ENCODE data around the gene NKAIN2.

GRCh38 chr6:124036384-124036783 lies 232.7 kb downstream of the NKAIN2 start:
- no peak for TF ChIP-seq POLR2A (IDR thresholded peaks at IDR 0.05; ENCODE audit: extremely low read depth, insufficient read length)
- no peak for TF ChIP-seq CTCF (IDR thresholded peaks at IDR 0.05; ENCODE audit: low read depth, low read length)
- no peak for TF ChIP-seq MAX (IDR thresholded peaks at IDR 0.05; ENCODE audit: low read depth, low read length)
